Neutrophil (primary cell): ENCODE results near the gene SUPT3H.

Experiments
- H3K27ac ChIP-seq: fragments of 200-600 bp; sonication (generic); 2 replicates; pipeline ENCODE4 v1.5.1; 2016; ENCODE audit warnings: mild to moderate bottlenecking, moderate library complexity
- H3K27me3 ChIP-seq: fragments of 200-600 bp; sonication (generic); 2 replicates; pipeline ENCODE4 v1.6.0; 2016; ENCODE audit warnings: mild to moderate bottlenecking
- H3K36me3 ChIP-seq: fragments of 200-600 bp; sonication (generic); 2 replicates; pipeline ENCODE4 v1.5.1; 2017
- H3K4me1 ChIP-seq, 2 experiments: fragments of 200-600 bp in 1 of 2; sonication (generic) in 1 of 2; 1 replicate in 1 of 2; 2 replicates in 1 of 2; pipeline versions ENCODE4 v1.5.1 to v1.6.1; 2013 to 2016; ENCODE audit warnings: low read depth in 1 of 2, low read length in 1 of 2, mild to moderate bottlenecking in 1 of 2, moderate library complexity in 1 of 2; ENCODE audit not compliant: control insufficient read depth in 1 of 2, insufficient read depth in 1 of 2
- H3K4me3 ChIP-seq, 2 experiments: fragments of 200-600 bp in 1 of 2; sonication (generic) in 1 of 2; 1 replicate in 1 of 2; 2 replicates in 1 of 2; pipeline ENCODE4 v1.5.1; 2013 to 2016; ENCODE audit warnings: low read depth in 1 of 2, low read length in 1 of 2, mild to moderate bottlenecking in 1 of 2, moderate library complexity in 1 of 2
- H3K9me3 ChIP-seq: fragments of 200-600 bp; sonication (generic); 2 replicates; pipeline ENCODE4 v1.5.1; 2016
- TF ChIP-seq, protein P1 (sequence below): fragments of 200-600 bp; sonication (generic); IDR thresholded peaks from 2 replicates; pipeline ENCODE4 v1.5.1; 2016; ENCODE audit warnings: antibody characterized with exemption

The SUPT3H gene

DNA sequence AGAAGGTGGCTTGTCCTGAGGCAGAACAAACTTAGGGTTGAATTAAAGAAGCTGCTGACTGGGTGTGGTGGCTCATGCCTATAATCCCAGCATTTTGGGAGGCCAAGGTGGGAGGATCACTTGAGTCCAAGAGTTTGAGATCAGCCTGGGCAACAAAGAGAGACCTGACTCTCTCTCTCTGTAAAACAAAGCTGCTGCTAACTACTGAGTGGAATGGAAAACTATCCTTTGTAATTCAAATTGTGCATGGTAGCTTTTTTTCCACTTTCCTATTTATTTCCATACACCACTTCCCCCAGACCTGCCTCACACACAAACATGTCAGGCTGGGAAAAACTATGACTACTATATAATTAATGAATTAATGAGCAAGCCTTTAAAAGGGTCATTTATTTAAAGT is 553.2 kb downstream of the SUPT3H start:
- Histone ChIP-seq H3K36me3 (no peaks in the 10 kb centered on the region), H3K4me1 (no peaks in the 10 kb centered on the region), H3K27me3 (no peaks in the 10 kb centered on the region), H3K9me3 (no peaks in the 10 kb centered on the region), H3K27ac (no peak overlapping the region), H3K4me3 (no peak overlapping the region)
- TF ChIP-seq, protein P1, sequence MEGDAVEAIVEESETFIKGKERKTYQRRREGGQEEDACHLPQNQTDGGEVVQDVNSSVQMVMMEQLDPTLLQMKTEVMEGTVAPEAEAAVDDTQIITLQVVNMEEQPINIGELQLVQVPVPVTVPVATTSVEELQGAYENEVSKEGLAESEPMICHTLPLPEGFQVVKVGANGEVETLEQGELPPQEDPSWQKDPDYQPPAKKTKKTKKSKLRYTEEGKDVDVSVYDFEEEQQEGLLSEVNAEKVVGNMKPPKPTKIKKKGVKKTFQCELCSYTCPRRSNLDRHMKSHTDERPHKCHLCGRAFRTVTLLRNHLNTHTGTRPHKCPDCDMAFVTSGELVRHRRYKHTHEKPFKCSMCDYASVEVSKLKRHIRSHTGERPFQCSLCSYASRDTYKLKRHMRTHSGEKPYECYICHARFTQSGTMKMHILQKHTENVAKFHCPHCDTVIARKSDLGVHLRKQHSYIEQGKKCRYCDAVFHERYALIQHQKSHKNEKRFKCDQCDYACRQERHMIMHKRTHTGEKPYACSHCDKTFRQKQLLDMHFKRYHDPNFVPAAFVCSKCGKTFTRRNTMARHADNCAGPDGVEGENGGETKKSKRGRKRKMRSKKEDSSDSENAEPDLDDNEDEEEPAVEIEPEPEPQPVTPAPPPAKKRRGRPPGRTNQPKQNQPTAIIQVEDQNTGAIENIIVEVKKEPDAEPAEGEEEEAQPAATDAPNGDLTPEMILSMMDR = no peak

DNA sequence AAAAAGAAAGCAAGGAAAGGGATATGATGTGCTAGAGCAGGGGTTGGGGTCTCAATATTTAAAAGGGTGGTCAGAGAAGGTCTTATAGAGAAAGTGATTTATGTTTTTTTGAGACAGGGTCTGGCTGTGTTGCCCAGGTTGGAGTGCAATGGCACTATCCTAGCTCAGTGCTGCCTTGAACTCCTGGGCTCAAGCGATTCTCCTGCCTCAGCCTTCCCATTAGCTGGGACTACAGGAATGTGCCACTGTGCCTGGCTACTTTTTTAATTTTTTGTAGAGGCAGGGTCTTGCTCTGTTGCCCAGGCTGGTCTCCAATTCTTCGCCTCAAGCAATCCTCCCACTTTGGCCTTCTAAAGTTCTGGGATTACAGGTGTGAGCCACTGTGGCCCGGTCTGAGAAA is 557.0 kb downstream of the SUPT3H start:
- Histone ChIP-seq H3K4me1 (no peaks in the 10 kb centered on the region), H3K36me3 (no peaks in the 10 kb centered on the region), H3K27me3 (no peaks in the 10 kb centered on the region), H3K27ac (no peak overlapping the region), H3K4me3 (no peak overlapping the region), H3K9me3 (no peaks in the 10 kb centered on the region)
- TF ChIP-seq, protein P1 = no peak

DNA sequence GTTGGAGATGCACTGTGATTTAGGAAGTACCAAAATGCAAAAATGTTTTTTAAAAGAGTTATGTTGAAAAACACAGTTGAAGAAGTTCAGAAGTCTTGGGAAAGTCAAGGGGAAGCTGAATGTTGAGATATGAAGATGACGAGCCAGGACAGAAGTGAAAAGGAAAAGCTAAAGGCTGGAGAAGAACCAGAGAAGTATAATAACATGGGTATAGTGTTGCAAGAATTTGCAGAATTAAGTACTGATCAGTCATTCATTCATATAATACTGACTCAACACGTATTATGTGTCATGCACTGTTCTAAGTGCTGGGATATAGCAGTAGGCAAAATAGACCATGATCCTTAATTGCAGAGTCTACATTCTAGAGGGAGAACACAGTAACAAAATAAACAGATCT is 557.4 kb downstream of the SUPT3H start:
- H3K27ac ChIP-seq = no peak overlapping the region
- no peak overlapping the region for H3K4me3 ChIP-seq
- no peaks in the 10 kb centered on the region for H3K9me3 ChIP-seq

DNA sequence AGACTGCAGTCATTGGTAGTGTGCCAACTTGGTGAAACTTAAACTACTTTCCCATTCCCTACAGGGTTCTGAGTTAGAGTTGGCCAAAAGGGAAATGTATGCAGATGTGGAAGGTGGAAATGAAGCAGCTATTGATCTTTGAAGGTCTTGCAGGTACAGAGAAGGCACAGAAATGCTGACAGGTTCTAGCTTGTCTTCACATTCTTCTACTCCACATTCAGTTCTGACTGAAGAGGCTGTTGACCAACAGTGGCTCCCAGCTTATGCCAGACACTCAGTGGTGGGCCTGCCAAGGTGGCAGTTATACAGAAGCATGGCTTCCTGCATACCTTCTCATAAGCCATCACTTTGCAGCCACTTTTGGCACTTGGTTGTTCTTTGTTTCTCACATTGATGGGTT is 566.3 kb downstream of the SUPT3H start:
- Histone ChIP-seq H3K9me3 (no peaks in the 10 kb centered on the region), H3K4me3 (no peak overlapping the region), H3K36me3 (no peaks in the 10 kb centered on the region), H3K27me3 (no peaks in the 10 kb centered on the region), H3K27ac (no peak overlapping the region), H3K4me1 (no peaks in the 10 kb centered on the region)
- TF ChIP-seq, protein P1 = no peak

More for the DNA sequence above, 557.4 kb downstream of the SUPT3H start:
- Histone ChIP-seq H3K27me3 (no peaks in the 10 kb centered on the region), H3K4me1 (no peaks in the 10 kb centered on the region), H3K36me3 (no peaks in the 10 kb centered on the region)
- TF ChIP-seq, protein P1 = no peak

DNA sequence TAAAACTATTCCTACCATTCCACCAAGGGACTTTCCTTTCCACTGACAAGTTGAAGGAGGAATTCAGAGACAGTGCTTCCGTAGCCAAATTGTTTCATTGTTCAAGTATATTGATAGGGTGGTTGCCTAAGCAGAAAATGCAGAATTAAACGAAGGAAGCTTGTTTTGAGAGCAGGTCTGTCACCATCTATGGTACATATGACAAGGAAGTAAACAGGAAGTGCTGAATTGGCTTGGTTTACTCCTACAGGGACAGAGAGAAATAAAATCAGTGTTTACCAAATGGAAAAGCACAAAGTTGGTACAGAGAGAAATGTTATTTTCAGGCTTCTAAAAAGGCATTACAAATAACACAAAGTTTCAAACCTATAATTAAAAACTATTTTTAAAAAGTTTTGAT is 568.5 kb downstream of the SUPT3H start:
- Histone ChIP-seq H3K9me3 (no peaks in the 10 kb centered on the region), H3K36me3 (no peaks in the 10 kb centered on the region), H3K4me3 (no peak overlapping the region), H3K4me1 (no peaks in the 10 kb centered on the region), H3K27me3 (no peaks in the 10 kb centered on the region), H3K27ac (no peak overlapping the region)
- TF ChIP-seq, protein P1 = no peak

DNA sequence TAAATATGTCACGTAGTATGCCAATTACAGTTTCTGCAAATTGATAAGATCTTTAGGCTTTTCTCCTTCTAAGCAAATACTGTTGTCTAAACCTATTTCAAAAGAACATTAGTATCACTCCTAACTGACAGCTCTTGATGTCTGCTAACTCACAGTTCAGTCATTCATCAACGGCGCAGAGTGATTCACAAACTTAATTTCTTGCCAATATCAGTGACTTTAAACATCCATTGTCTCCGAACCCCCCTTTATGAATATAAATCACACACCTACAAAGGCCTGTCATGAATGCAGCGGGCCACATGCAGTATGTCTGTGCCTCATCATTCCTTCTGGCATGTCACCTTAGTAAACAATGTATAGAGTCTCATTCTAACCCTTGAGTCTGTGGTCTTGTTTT is 569.6 kb downstream of the SUPT3H start:
- no peaks in the 10 kb centered on the region for H3K9me3 ChIP-seq
- H3K27me3 ChIP-seq = no peaks in the 10 kb centered on the region
- TF ChIP-seq, protein P1 = no peak

More for the DNA sequence above, 569.6 kb downstream of the SUPT3H start:
- Histone ChIP-seq H3K4me1 (no peaks in the 10 kb centered on the region), H3K4me3 (no peak overlapping the region), H3K36me3 (no peaks in the 10 kb centered on the region), H3K27ac (no peak overlapping the region)
